SH-SY5Y (cell line): ENCODE results near the gene CYP8B1.

Experiments used
- GATA2 ChIP-seq: IDR thresholded peaks from 2 replicates; pipeline ENCODE4 v1.6.1; 2011; ENCODE audit warnings: mild to moderate bottlenecking, low read depth, low read length
- GATA3 ChIP-seq: IDR thresholded peaks from 2 replicates; pipeline ENCODE4 v1.6.1; 2011; ENCODE audit warnings: low read depth, mild to moderate bottlenecking, low read length, moderate library complexity

The CYP8B1 gene

GRCh38 chr3:42829083-42829627, 46.5 kb downstream of the CYP8B1 start:
- TF ChIP-seq GATA3 (no peak), GATA2 (no peak)

- TF ChIP-seq GATA3 (no peak), GATA2 (no peak)
Observed at GRCh38 chr3:42827654-42828053, 48.0 kb downstream of the CYP8B1 start.

DNA sequence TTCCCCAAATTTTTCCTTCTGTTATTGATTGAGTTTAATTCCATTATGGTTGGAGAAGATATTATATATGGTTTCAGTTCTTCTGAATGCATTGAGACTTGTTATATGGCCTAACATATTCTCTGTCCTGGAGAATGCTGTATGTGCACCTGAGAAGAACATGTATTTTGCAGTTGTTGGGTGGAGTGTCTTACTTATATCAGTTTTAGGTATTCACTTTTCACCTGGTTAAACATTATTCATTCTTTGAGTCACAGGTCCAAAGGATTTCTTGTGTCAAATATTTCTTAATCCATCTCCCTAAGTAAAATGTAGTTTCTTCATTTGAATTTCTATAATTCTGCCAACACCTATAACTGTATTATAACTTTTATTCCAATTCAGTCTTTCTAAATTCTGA, 48.7 kb downstream of the CYP8B1 start:
- TF ChIP-seq GATA3 (no peak), GATA2 (no peak)

DNA sequence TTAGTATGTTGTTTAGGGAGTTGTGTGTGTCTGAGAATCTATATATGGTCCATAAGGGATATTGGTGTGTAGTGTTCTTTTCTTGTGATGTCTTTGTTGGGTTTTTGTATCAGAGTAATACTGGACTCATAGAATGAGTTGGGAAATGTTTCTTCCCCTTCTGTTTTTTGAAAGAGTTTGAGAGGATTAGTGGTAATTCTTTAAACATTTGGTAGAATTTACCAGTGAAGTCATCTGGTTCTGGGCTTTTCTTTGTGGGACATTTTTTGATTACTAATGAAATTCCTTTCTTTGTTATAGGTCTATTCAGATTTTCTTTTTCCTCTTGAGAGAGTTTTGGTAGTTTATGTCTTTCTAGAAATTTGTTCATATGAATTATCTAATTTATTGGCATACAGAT, 49.5 kb downstream of the CYP8B1 start:
- TF ChIP-seq GATA2 (no peak), GATA3 (no peak)

DNA sequence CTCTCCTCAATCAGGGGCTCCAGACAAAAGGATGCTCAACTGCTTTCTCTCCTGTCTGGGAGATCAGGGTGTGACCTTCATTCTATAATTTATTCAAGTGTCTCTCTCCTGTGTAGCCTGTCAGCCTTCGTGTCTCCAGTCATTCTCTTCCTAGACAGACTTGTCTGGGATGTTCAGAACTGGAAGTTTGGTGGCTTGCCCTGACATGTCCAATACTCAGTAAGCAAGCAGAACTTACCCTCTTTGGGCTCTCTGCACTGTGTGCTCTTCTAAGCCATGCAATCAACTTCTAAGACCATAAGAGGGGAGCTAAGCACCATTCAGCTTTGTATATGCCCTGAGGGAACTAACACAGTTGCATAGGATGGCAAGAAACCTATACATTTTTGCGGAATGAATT, 52.3 kb downstream of the CYP8B1 start:
- TF ChIP-seq GATA3: no peak
- TF ChIP-seq GATA2: no peak

DNA sequence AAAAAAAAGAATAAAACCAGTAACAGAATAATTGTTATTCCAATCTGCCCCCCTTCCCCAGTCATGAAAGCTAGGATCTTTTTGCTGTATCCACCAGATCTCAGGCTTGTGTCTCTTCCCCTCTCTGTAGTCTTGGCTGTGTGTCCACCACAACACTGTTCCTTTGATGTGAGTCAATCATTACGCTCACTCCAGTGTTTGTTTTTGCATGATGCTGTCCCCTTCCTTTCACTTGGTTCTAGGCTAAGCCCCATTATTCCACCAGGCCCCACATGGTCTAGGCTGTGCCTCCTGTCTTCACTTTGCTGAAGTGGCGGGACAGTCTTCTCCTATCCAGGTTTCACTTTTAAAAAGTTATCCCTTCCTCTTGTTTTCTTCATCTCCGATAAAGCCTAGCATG, 52.9 kb downstream of the CYP8B1 start:
- TF ChIP-seq GATA2 (no peak), GATA3 (no peak)
